GDM1 (cell line): ENCODE data around the gene NKPD1.

ENCODE experiments used
- DNase-seq: peaks from one replicate; lab custom pipeline; 2025; lab: John Stamatoyannopoulos, UW

NKPD1 gene

GRCh38 chr19:45160870-45161737 lies at the start of gene NKPD1:
TSS of gene NKPD1 (minus strand) at chr19:45160982. CDS start at chr19:45160150, 832 bp downstream.
- DNase-seq = no peak

- no peak for DNase-seq
Observed at GRCh38 chr19:45206328-45206727, 45.5 kb upstream of the NKPD1 start.

- DNase-seq = no peak
Observed at GRCh38 chr19:45205810-45206209, 45.0 kb upstream of the NKPD1 start.

GRCh38 chr19:45202637-45203036 lies 41.9 kb upstream of the NKPD1 start:
- no peak for DNase-seq

GRCh38 chr19:45200568-45200967 lies 39.8 kb upstream of the NKPD1 start:
- DNase-seq = peak; percentile 64

GRCh38 chr19:45195764-45196163 lies 35.0 kb upstream of the NKPD1 start:
- DNase-seq = no peak

GRCh38 chr19:45191375-45191774 lies 30.6 kb upstream of the NKPD1 start:
- no peak for DNase-seq

- DNase-seq = no peak
Observed at GRCh38 chr19:45189971-45190370, 29.2 kb upstream of the NKPD1 start.

- DNase-seq = peak; percentile 18
Observed at GRCh38 chr19:45187421-45188100, 26.8 kb upstream of the NKPD1 start.

- no peak for DNase-seq
Observed at GRCh38 chr19:45186509-45187334, 25.9 kb upstream of the NKPD1 start.

- no peak for DNase-seq
Observed at GRCh38 chr19:45184115-45184514, 23.3 kb upstream of the NKPD1 start.

GRCh38 chr19:45182758-45183157 lies 22.0 kb upstream of the NKPD1 start:
- no peak for DNase-seq

GRCh38 chr19:45180936-45181335 lies 20.2 kb upstream of the NKPD1 start:
- no peak for DNase-seq

GRCh38 chr19:45179892-45180370 lies 19.1 kb upstream of the NKPD1 start:
- no peak for DNase-seq

- no peak for DNase-seq
Observed at GRCh38 chr19:45179072-45179891, 18.5 kb upstream of the NKPD1 start.

- peak; percentile 100 for DNase-seq
Observed at GRCh38 chr19:45178262-45179071, 17.7 kb upstream of the NKPD1 start, which contains the start of gene BLOC1S3. TSS of gene BLOC1S3 (plus strand) at chr19:45178784. CDS start at chr19:45179297, 513 bp downstream.

- peak; percentile 54 for DNase-seq
Observed at GRCh38 chr19:45177817-45178261, 17.1 kb upstream of the NKPD1 start, which contains the start of gene TRAPPC6A. TSS of gene TRAPPC6A (minus strand) at chr19:45178237. CDS start at chr19:45178218, 19 bp downstream.

GRCh38 chr19:45175515-45176345 lies 14.9 kb upstream of the NKPD1 start:
- no peak for DNase-seq

GRCh38 chr19:45173816-45174215 lies 13.0 kb upstream of the NKPD1 start:
- DNase-seq = no peak
